HEK293T (cell line): ENCODE data around the gene IP6K3.

Experiments
- BHLHE40 ChIP-seq: fragments of 450-650 bp; IDR thresholded peaks from 2 replicates; pipeline ENCODE4 v1.6.1; 2016; ENCODE audit warnings: mild to moderate bottlenecking, moderate library complexity, borderline replicate concordance
- FOXM1 ChIP-seq: fragments of 450-650 bp; IDR thresholded peaks from 2 replicates; pipeline ENCODE4 v1.6.1; 2017; ENCODE audit warnings: mild to moderate bottlenecking, borderline replicate concordance

- TF ChIP-seq BHLHE40 (no peak), FOXM1 (no peak)
These were observed 62.2 kb downstream of the IP6K3 start for GRCh38 chr6:33684428-33684896.
